HL-60 (cell line): ENCODE results near the gene SORCS1.

Source experiments
- DNase-seq, 2 experiments: peaks; one replicate each; pipeline ENCODE4 v3.0.0-alpha.2; 2010 to 2020; ENCODE audit warnings: low read depth in 1 of 2, low spot score in 1 of 2
- H3K27ac ChIP-seq: fragments of 250-450 bp; sonication (Bioruptor Pico); replicated peaks from 2 replicates; pipeline ENCODE4 v1.5.1; 2020; ENCODE audit warnings: mild to moderate bottlenecking, moderate library complexity
- H3K27me3 ChIP-seq: fragments of 250-450 bp; sonication (Bioruptor Pico); 2 replicates; pipeline ENCODE4 v1.5.1; 2021; ENCODE audit warnings: mild to moderate bottlenecking, moderate library complexity; ENCODE audit not compliant: insufficient read depth, poor library complexity, severe bottlenecking
- H3K4me3 ChIP-seq: replicated peaks from 2 replicates; pipeline ENCODE4 v1.5.1; 2011; ENCODE audit warnings: mild to moderate bottlenecking, control low read depth, low read length; ENCODE audit not compliant: insufficient read depth
- CTCF ChIP-seq: IDR thresholded peaks from one replicate; pipeline ENCODE4 v1.5.1; 2011; ENCODE audit warnings: low read length, control low read depth, inconsistent platforms; ENCODE audit not compliant: insufficient read depth
- GABPA ChIP-seq: IDR thresholded peaks from 2 replicates; pipeline ENCODE4 v1.6.1; 2012; ENCODE audit warnings: low read depth
- POLR2AphosphoS5 ChIP-seq: IDR thresholded peaks from 2 replicates; pipeline ENCODE4 v1.6.1; 2012; ENCODE audit warnings: low read depth
- REST ChIP-seq: IDR thresholded peaks from 2 replicates; pipeline ENCODE4 v1.6.1; 2012; ENCODE audit warnings: low read depth; ENCODE audit not compliant: insufficient replicate concordance
- SPI1 ChIP-seq: IDR thresholded peaks from 2 replicates; pipeline ENCODE4 v1.6.1; 2012; ENCODE audit warnings: low read depth, mild to moderate bottlenecking, borderline replicate concordance

The SORCS1 gene

GRCh38 chr10:106625751-106626150 is 538.8 kb downstream of the SORCS1 start:
- H3K27me3 ChIP-seq = no peaks in the 10 kb centered on the region
- H3K4me3 ChIP-seq = no peak overlapping the region
- DNase-seq = no peak
- no peak overlapping the region for H3K27ac ChIP-seq
- TF ChIP-seq POLR2AphosphoS5 = no peak
- no peak for TF ChIP-seq REST
- no peak for TF ChIP-seq CTCF
- TF ChIP-seq SPI1 = no peak
- TF ChIP-seq GABPA = no peak

- Histone ChIP-seq H3K4me3 (no peak overlapping the region), H3K27ac (no peak overlapping the region), H3K27me3 (no peaks in the 10 kb centered on the region)
- TF ChIP-seq POLR2AphosphoS5 (no peak), GABPA (no peak), CTCF (no peak), REST (no peak), SPI1 (no peak)
- DNase-seq = no peak
Observed at GRCh38 chr10:106619346-106619745, 545.2 kb downstream of the SORCS1 start.

- H3K27ac ChIP-seq = no peak overlapping the region
- no peak for TF ChIP-seq REST
- TF ChIP-seq POLR2AphosphoS5 = no peak
- no peak for TF ChIP-seq CTCF
- TF ChIP-seq SPI1 = no peak
- TF ChIP-seq GABPA = no peak
- H3K27me3 ChIP-seq = no peaks in the 10 kb centered on the region
- no peak overlapping the region for H3K4me3 ChIP-seq
- no peak for DNase-seq
Observed at GRCh38 chr10:106618646-106619045, 545.9 kb downstream of the SORCS1 start.
